HepG2 (cell line): ENCODE measurements around the gene FNDC10.

Experiments used
- ELF1 ChIP-seq: sonication (generic); formaldehyde crosslinking; IDR thresholded peaks from 2 replicates; pipeline ENCODE4 v1.4.0; 2020; ENCODE audit warnings: missing genetic modification reagents
- EZH2 ChIP-seq: conservative IDR thresholded peaks from 2 replicates; pipeline ENCODE4 v1.6.1; 2012; ENCODE audit warnings: mild to moderate bottlenecking, low read depth, low read length, moderate library complexity
- GABPA ChIP-seq, 2 experiments: IDR thresholded peaks; 2 replicates each; pipeline ENCODE4 v1.6.1; 2011 to 2016; ENCODE audit warnings: low read depth in 2 of 2, low read length in 1 of 2, missing biosample characterization in 1 of 2, missing genetic modification characterization in 1 of 2
- NCOA1 ChIP-seq: sonication (generic); formaldehyde crosslinking; IDR thresholded peaks from 2 replicates; pipeline ENCODE4 v1.9.0; 2021; ENCODE audit warnings: missing genetic modification reagents
- PBX2 ChIP-seq: IDR thresholded peaks from 2 replicates; pipeline ENCODE4 v1.6.1; 2016; ENCODE audit warnings: control low read depth
- POLR2AphosphoS5 ChIP-seq: IDR thresholded peaks from 2 replicates; pipeline ENCODE4 v1.6.1; 2012; ENCODE audit warnings: low read depth, low read length
- REST ChIP-seq, 2 experiments: IDR thresholded peaks; 2 replicates each; pipeline ENCODE4 v1.6.1; 2011 to 2012; ENCODE audit warnings: low read length in 2 of 2, borderline replicate concordance in 1 of 2, low read depth in 1 of 2, mild to moderate bottlenecking in 1 of 2, moderate library complexity in 1 of 2
- SPEN ChIP-seq: sonication (generic); formaldehyde crosslinking; IDR thresholded peaks from 2 replicates; pipeline ENCODE4 v1.5.1; 2020; ENCODE audit warnings: low read depth, mild to moderate bottlenecking, missing genetic modification reagents
- TF ChIP-seq, protein P1 (sequence below): sonication (generic); formaldehyde crosslinking; IDR thresholded peaks from 2 replicates; pipeline ENCODE4 v1.4.0; 2020; ENCODE audit warnings: missing genetic modification reagents, borderline replicate concordance
- TF ChIP-seq, protein P2 (sequence below): sonication (generic); formaldehyde crosslinking; IDR thresholded peaks from 2 replicates; pipeline ENCODE4 v1.5.0; 2020; ENCODE audit warnings: mild to moderate bottlenecking, missing genetic modification reagents, moderate library complexity

DNA sequence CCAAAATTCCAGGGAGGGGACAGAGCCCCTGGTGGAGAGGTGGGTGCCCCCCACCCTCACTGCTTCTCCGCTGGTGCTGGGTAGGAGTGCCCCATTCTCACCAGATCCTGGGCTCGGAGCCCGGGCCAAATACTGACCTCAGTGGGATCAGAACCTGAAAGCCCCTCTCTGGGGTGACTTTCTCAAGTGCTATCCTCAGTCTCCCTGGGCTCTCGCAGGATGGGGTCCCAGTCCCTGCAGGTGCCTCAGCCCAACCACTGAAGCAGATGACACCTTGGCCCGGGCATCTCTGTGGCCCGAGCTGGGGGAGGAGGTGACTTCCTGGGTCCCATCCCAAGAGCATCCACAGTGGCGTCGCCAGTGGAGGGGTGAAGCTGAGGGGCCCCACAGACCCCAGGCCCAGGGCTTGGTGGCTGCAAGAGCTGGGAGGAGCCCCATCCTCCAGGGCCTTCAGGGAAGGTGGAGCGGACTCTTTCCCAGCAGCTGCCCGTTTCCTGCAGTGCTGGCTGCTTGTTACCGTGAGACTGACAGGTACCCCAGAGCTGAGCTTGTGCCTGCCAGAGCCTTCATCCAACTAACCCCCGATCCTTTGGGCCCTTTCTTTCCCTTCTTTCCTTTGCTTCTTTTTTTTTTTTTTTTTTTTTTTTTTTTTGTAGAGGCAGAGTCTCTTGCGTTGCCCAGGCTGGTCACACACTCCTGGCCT is 3.9 kb upstream of the FNDC10 start:
- TF ChIP-seq, protein P1, sequence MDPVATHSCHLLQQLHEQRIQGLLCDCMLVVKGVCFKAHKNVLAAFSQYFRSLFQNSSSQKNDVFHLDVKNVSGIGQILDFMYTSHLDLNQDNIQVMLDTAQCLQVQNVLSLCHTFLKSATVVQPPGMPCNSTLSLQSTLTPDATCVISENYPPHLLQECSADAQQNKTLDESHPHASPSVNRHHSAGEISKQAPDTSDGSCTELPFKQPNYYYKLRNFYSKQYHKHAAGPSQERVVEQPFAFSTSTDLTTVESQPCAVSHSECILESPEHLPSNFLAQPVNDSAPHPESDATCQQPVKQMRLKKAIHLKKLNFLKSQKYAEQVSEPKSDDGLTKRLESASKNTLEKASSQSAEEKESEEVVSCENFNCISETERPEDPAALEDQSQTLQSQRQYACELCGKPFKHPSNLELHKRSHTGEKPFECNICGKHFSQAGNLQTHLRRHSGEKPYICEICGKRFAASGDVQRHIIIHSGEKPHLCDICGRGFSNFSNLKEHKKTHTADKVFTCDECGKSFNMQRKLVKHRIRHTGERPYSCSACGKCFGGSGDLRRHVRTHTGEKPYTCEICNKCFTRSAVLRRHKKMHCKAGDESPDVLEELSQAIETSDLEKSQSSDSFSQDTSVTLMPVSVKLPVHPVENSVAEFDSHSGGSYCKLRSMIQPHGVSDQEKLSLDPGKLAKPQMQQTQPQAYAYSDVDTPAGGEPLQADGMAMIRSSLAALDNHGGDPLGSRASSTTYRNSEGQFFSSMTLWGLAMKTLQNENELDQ (CRISPR knock-in tag): no peak
- TF ChIP-seq SPEN: no peak
- no peak for TF ChIP-seq POLR2AphosphoS5
- no peak for TF ChIP-seq REST (IDR thresholded peaks at IDR 0.05; ENCODE audit: borderline replicate concordance in 1 of 2, low read depth in 1 of 2, low read length in 2 of 2)
- no peak for TF ChIP-seq PBX2
- no peak for TF ChIP-seq NCOA1 (CRISPR knock-in tag)
- no peak for TF ChIP-seq GABPA (IDR thresholded peaks at IDR 0.05; ENCODE audit: low read depth, low read length)
- TF ChIP-seq GABPA (CRISPR knock-in tag; IDR thresholded peaks at IDR 0.05; ENCODE audit: low read depth): no peak
- no peak for TF ChIP-seq ELF1 (CRISPR knock-in tag)
- TF ChIP-seq EZH2: no peak
- TF ChIP-seq, protein P2, sequence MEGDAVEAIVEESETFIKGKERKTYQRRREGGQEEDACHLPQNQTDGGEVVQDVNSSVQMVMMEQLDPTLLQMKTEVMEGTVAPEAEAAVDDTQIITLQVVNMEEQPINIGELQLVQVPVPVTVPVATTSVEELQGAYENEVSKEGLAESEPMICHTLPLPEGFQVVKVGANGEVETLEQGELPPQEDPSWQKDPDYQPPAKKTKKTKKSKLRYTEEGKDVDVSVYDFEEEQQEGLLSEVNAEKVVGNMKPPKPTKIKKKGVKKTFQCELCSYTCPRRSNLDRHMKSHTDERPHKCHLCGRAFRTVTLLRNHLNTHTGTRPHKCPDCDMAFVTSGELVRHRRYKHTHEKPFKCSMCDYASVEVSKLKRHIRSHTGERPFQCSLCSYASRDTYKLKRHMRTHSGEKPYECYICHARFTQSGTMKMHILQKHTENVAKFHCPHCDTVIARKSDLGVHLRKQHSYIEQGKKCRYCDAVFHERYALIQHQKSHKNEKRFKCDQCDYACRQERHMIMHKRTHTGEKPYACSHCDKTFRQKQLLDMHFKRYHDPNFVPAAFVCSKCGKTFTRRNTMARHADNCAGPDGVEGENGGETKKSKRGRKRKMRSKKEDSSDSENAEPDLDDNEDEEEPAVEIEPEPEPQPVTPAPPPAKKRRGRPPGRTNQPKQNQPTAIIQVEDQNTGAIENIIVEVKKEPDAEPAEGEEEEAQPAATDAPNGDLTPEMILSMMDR: no peak
